PC-9 (cell line): ENCODE results near the gene MIDN. TPM values are rescaled to one million over a fixed set of nuclear protein-coding genes. Genes with fewer than 3 reads are reported as not detected.

Experiments used
- BruUV-seq: library from RNA; stranded (reverse); fragments of 400-500 nt; replicated peaks from 2 replicates; lab custom pipeline; 2021; lab: Mats Ljungman, UMichigan
- CTCF ChIA-PET: fragments of 300-600 bp; sonication (Branson Sonifier 250); formaldehyde crosslinking; loops from one replicate; lab custom pipeline; 2022; ENCODE audit warnings: antibody characterized with exemption; lab: Charles Lee
- POLR2A ChIA-PET: fragments of 300-600 bp; sonication (Branson Sonifier 250); formaldehyde crosslinking; loops from one replicate; lab custom pipeline; 2022; ENCODE audit warnings: antibody characterized with exemption; ENCODE audit not compliant: unreplicated experiment; lab: Charles Lee
- DNase-seq, 2 experiments: peaks; one replicate each; pipeline versions ENCODE4 v3.0.0 to v3.0.0-alpha.2; 2015 to 2022; ENCODE audit warnings: mixed read lengths in 1 of 2
- H2AFZ ChIP-seq: fragments of 200-600 bp; sonication (generic); 2 replicates; pipeline ENCODE4 v1.8.1; 2017; ENCODE audit warnings: antibody characterized with exemption
- H3F3A ChIP-seq: fragments of 200-600 bp; sonication (generic); 2 replicates; pipeline ENCODE4 v1.8.1; 2017; ENCODE audit warnings: antibody characterized with exemption, mild to moderate bottlenecking, low read depth; ENCODE audit not compliant: insufficient read depth
- H3K27ac ChIP-seq: fragments of 200-600 bp; sonication (generic); 2 replicates; pipeline ENCODE4 v1.6.1; 2016; ENCODE audit warnings: mixed run types
- H3K27me3 ChIP-seq: fragments of 200-600 bp; sonication (generic); 2 replicates; pipeline ENCODE4 v1.6.1; 2016; ENCODE audit warnings: low read depth, mixed run types; ENCODE audit not compliant: insufficient read depth
- H3K36me3 ChIP-seq: fragments of 200-600 bp; sonication (generic); 2 replicates; pipeline ENCODE4 v1.6.1; 2016; ENCODE audit warnings: low read depth, mixed run types
- H3K4me1 ChIP-seq: fragments of 200-600 bp; sonication (generic); replicated peaks from 2 replicates; pipeline ENCODE4 v1.6.1; 2016; ENCODE audit warnings: mixed run types; ENCODE audit not compliant: insufficient read depth
- H3K4me2 ChIP-seq: fragments of 200-600 bp; sonication (generic); 2 replicates; pipeline ENCODE4 v1.6.1; 2017; ENCODE audit warnings: mixed run types
- H3K4me3 ChIP-seq: fragments of 200-600 bp; sonication (generic); 2 replicates; pipeline ENCODE4 v1.6.1; 2016; ENCODE audit warnings: mixed run types
- H3K79me2 ChIP-seq: fragments of 200-600 bp; sonication (generic); 2 replicates; pipeline ENCODE4 v1.6.1; 2017; ENCODE audit warnings: low read depth, mixed run types
- H3K9me2 ChIP-seq: fragments of 200-600 bp; sonication (generic); 2 replicates; pipeline ENCODE4 v1.8.1; 2017; ENCODE audit warnings: mild to moderate bottlenecking; ENCODE audit not compliant: insufficient read depth
- H3K9me3 ChIP-seq: fragments of 200-600 bp; sonication (generic); 2 replicates; pipeline ENCODE4 v1.8.1; 2016; ENCODE audit warnings: low read depth; ENCODE audit not compliant: insufficient read depth
- H4K20me1 ChIP-seq: fragments of 200-600 bp; sonication (generic); 2 replicates; pipeline ENCODE4 v1.8.1; 2017; ENCODE audit not compliant: insufficient read depth
- EZH2 ChIP-seq: fragments of 200-600 bp; sonication (generic); IDR thresholded peaks from 2 replicates; pipeline ENCODE4 v1.8.0; 2017; ENCODE audit warnings: antibody characterized with exemption, low read depth
- intact Hi-C: fragments of 100-400 bp; cut with micrococcal nuclease; formaldehyde crosslinking; loops from one replicate; pipeline ENCODE4 v1.10.0; 2022; ENCODE audit not compliant: unreplicated experiment
- total RNA-seq: library from RNA; stranded (reverse); gene quantifications from 2 replicates; pipeline ENCODE4 v1.2.3, GENCODE V29; 2021
- TF ChIP-seq, protein P1 (sequence below): fragments of 200-600 bp; sonication (generic); conservative IDR thresholded peaks from 2 replicates; pipeline ENCODE4 v1.6.1; 2017; ENCODE audit warnings: mixed run types, antibody characterized with exemption, mild to moderate bottlenecking, moderate library complexity

Gene MIDN
- total RNA-seq, 1 experiment from 2014 or later, result 61.4 TPM

DNA sequence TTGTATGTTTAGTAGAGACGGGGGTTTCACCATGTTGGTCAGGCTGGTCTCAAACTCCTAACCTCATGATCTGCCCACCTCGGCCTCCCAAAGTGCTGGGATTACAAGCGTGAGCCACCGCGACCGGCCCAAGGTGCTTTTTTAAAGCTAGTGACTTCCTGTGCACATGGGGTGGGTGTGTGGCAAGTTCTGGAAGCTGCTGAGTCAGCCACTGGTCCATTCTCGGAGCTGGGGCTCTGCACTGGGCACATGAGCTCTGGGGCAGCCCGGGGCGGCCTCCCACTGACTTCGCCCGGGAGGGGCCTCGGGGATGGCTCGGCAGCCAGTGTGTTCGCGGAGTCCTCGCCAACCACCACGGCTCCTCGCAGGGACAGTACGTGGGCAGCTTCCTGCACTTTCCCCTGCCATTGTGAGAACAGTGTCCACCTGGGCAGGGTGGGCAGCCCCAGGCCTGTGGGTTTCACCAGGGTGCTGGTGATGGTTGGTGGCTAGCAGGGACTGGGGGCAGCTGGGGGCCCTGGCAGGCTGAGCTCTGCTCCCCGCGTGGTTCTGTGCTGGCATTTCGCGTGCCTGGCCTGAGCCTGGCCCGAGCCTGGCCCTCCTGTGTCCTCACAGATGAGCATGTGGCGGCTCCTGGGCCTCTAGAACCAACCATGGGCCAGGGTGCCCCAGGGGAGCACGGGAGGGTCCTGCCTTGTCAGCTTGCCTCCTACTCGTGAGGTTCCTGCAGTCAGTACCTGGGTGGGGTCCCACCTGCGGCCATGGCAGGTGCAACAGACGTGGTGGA is 22.8 kb upstream of the MIDN start:
- no peaks in the 10 kb centered on the region for H3K27me3 ChIP-seq
- intact Hi-C loops, result no loop called here
- peaks cover 8% of the 10 kb centered on the region; the same call in 1 of the 2 replicates for H4K20me1 ChIP-seq
- no peaks in the 10 kb centered on the region for H3K36me3 ChIP-seq
- no peak for DNase-seq
- TF ChIP-seq, protein P1, sequence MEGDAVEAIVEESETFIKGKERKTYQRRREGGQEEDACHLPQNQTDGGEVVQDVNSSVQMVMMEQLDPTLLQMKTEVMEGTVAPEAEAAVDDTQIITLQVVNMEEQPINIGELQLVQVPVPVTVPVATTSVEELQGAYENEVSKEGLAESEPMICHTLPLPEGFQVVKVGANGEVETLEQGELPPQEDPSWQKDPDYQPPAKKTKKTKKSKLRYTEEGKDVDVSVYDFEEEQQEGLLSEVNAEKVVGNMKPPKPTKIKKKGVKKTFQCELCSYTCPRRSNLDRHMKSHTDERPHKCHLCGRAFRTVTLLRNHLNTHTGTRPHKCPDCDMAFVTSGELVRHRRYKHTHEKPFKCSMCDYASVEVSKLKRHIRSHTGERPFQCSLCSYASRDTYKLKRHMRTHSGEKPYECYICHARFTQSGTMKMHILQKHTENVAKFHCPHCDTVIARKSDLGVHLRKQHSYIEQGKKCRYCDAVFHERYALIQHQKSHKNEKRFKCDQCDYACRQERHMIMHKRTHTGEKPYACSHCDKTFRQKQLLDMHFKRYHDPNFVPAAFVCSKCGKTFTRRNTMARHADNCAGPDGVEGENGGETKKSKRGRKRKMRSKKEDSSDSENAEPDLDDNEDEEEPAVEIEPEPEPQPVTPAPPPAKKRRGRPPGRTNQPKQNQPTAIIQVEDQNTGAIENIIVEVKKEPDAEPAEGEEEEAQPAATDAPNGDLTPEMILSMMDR, result no peak
- no peak for TF ChIP-seq EZH2
- no peaks in the 10 kb centered on the region for H3K79me2 ChIP-seq
- BruUV-seq, result no TSS peak
- H2AFZ ChIP-seq, result no peak overlapping the region
- no peak overlapping the region for H3K4me2 ChIP-seq
- no peaks in the 10 kb centered on the region for H3F3A ChIP-seq
- H3K27ac ChIP-seq, result no peak overlapping the region
- no peaks in the 10 kb centered on the region for H3K9me3 ChIP-seq
- no peak overlapping the region for H3K4me3 ChIP-seq
- POLR2A ChIA-PET, result interaction anchor here (0.6 kb wide), 1 partner anchor 25 kb away, joined by 4 read pairs; no protein-coding TSS in a partner anchor
- H3K4me1 ChIP-seq, result no peaks in the 10 kb centered on the region
- H3K9me2 ChIP-seq, result no peaks in the 10 kb centered on the region
- CTCF ChIA-PET, result no interaction called here

DNA sequence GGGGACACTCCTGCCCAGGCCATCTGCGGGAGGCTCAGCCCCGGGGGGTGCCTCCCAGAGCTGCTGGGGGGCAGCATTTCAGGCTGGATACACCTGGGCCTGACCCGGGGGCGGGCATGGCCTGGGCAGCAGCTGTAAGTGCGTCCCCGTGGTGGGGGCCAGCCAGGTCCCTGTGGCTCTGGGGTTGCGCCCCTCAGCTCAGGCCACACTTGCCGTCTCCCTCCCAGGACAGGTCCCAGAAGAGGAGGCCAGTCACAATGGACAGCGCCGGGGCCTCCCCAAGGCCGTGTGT is 22.2 kb upstream of the MIDN start:
- H3K4me1 ChIP-seq, result no peaks in the 10 kb centered on the region
- no peaks in the 10 kb centered on the region for H3K36me3 ChIP-seq
- no peaks in the 10 kb centered on the region for H3K79me2 ChIP-seq
- H3F3A ChIP-seq, result no peaks in the 10 kb centered on the region
- no peak overlapping the region for H2AFZ ChIP-seq
- no peaks in the 10 kb centered on the region for H3K9me3 ChIP-seq
- no peak overlapping the region for H3K27ac ChIP-seq
- no peaks in the 10 kb centered on the region for H3K27me3 ChIP-seq
- CTCF ChIA-PET, result no interaction called here
- DNase-seq, result no peak
- peaks cover 8% of the 10 kb centered on the region; the same call in 1 of the 2 replicates for H4K20me1 ChIP-seq
- TF ChIP-seq, protein P1, result no peak
- TF ChIP-seq EZH2, result no peak
- POLR2A ChIA-PET, result no interaction called here
- H3K4me2 ChIP-seq, result no peak overlapping the region
- H3K9me2 ChIP-seq, result no peaks in the 10 kb centered on the region
- intact Hi-C loops, result no loop called here
- BruUV-seq, result no TSS peak
- no peak overlapping the region for H3K4me3 ChIP-seq

DNA sequence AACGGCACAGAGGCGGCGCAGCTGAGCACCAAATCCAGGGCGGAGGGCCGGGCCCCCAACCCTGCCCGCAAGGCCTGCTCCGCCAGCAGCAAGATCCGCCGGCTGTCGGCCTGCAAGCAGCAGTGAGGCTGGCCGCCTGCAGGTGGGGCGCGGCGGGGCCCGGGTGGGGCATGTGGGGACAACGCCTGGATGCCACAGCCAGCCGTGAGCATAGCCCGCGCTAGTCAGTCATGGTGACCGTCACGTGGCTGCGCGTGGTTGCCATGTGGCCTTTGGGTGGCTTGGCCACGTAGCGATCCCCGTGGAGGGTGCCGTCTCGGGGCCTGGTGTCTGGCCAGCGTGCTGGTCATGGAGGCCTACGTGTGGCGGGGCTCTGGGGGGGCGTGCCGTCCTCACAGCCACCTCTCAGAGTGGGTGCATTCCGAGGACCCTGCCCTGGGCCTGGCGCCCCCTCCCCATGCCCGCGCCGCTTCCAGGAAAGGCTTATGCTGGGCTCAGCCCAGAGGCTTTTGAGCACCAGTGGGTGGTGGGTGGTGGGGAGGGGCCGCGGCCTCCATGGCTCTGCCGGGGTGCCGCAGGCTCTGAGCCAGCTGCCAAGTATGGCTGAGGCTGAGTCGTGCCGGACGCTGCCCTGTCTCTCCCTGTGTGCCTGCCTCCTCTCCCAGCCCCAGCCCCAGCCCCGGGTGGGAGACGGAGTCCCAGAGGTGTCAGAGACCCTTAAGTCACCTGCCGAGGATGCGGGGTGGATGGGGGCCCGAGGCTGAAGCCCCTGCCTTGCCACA is 21.7 kb upstream of the MIDN start:
- intact Hi-C loops, result no loop called here
- 0 out of 2 replicates have a peak, but pooled peaks cover 2% of the 10 kb centered on the region for H3K4me1 ChIP-seq
- H3K9me2 ChIP-seq, result no peaks in the 10 kb centered on the region
- no peaks in the 10 kb centered on the region for H3K79me2 ChIP-seq
- H3K4me3 ChIP-seq, result no peak overlapping the region
- CTCF ChIA-PET, result no interaction called here
- no peaks in the 10 kb centered on the region for H3F3A ChIP-seq
- no peaks in the 10 kb centered on the region for H3K9me3 ChIP-seq
- POLR2A ChIA-PET, result no interaction called here
- no peak overlapping the region for H2AFZ ChIP-seq
- BruUV-seq, result no TSS peak
- H4K20me1 ChIP-seq, result peaks cover 8% of the 10 kb centered on the region; the same call in 1 of the 2 replicates
- TF ChIP-seq EZH2, result no peak
- TF ChIP-seq, protein P1, result no peak
- no peak for DNase-seq
- no peaks in the 10 kb centered on the region for H3K36me3 ChIP-seq
- H3K4me2 ChIP-seq, result no peak overlapping the region
- H3K27ac ChIP-seq, result no peak overlapping the region
- no peaks in the 10 kb centered on the region for H3K27me3 ChIP-seq
